ENCODE measurements around the gene COPS9.

The COPS9 gene

DNA sequence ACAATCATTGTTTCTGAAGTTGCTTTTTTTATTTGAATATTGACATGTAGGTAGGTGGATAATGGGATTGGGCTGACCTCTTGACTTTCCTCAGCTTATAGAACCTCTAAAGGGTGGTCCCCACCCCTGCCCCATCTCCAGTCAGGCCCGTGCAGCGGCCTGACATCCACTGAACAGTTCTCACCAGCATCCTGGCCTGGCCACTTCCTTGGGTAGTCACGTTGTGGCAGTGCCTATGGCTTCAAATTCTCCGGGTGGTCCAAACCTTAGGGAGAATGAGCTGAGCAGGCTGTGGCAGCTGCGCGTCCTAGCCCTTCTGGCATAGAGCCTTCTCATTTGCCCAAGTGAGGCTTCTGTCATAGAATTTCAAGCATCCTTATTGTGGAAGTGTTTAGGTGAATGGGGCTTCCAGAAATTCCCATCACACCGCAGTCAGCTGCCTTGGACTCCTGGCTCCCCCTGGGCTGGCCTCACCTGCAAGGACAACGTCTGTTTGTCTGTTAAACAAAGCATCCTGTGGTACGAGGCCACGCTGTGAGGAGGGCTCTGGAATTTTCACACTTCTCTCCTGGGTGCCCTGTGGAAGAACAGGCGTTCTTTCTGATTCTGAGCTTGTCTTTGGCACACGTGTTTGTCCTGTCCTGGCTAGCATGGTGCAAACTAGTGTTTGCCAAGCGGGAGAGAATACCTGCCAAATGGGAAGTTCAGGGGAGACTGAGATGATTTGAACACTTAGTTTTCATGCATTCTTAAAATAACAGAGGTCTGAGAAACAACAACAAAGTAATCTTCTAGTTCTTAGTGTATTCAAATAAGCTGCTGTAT is 36.2 kb upstream of the COPS9 start:
- no peaks in the 10 kb centered on the region for H3K36me3 Mint-ChIP-seq (ENCODE audit: low read depth)
- H3K27ac Mint-ChIP-seq = no peak overlapping the region
- H3K4me3 Mint-ChIP-seq = no peak overlapping the region

DNA sequence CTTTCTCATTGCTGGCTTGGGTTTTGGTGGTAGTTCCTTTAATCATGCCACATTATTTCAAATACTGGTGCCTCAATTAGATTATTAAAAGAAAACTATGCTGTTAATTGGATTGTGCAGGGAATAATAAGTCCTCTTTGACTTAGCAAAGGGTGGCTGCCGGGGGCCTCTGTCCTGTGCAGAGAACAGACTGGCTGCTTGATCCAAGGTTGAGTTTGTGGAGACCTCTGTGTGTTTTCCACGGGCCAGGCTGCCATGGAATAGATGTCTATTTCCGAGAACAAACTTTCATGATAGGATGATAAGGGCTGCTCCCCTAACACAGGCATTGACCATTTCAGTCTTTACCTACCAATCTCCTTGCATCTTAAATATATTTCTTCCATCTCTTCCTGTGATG is 34.8 kb upstream of the COPS9 start:
- H3K27me3 Mint-ChIP-seq (ENCODE audit: low read depth) = peaks cover 8% of the 10 kb centered on the region
- no peak for TF ChIP-seq CTCF (IDR thresholded peaks at IDR 0.05; ENCODE audit: unreplicated experiment in 3 of 3)
- no peak overlapping the region for H3K27ac Mint-ChIP-seq
- no peak overlapping the region for H3K4me3 Mint-ChIP-seq
- H3K36me3 Mint-ChIP-seq (ENCODE audit: low read depth) = no peaks in the 10 kb centered on the region
- H3K4me1 Mint-ChIP-seq = peaks cover 12% of the 10 kb centered on the region
- H3K9me3 Mint-ChIP-seq = no peaks in the 10 kb centered on the region

More for the DNA sequence above, 36.2 kb upstream of the COPS9 start:
- Mint-ChIP-seq H3K9me3 (no peaks in the 10 kb centered on the region), H3K27me3 (ENCODE audit: low read depth) (peaks cover 15% of the 10 kb centered on the region), H3K4me1 (peaks cover 12% of the 10 kb centered on the region)
- TF ChIP-seq CTCF (IDR thresholded peaks at IDR 0.05; ENCODE audit: unreplicated experiment in 3 of 3) = no peak

GRCh38 chr2:240170354-240170735 is 34.2 kb upstream of the COPS9 start:
- Mint-ChIP-seq H3K9me3 (no peaks in the 10 kb centered on the region), H3K27me3 (ENCODE audit: low read depth) (peaks cover 12% of the 10 kb centered on the region), H3K4me1 (peaks cover 12% of the 10 kb centered on the region), H3K36me3 (ENCODE audit: low read depth) (no peaks in the 10 kb centered on the region), H3K4me3 (no peak overlapping the region), H3K27ac (no peak overlapping the region)
- TF ChIP-seq CTCF (IDR thresholded peaks at IDR 0.05; ENCODE audit: unreplicated experiment in 3 of 3) = no peak

GRCh38 chr2:240169486-240170353 is 33.6 kb upstream of the COPS9 start:
- Mint-ChIP-seq H3K27ac (no peak overlapping the region), H3K4me3 (no peak overlapping the region), H3K27me3 (ENCODE audit: low read depth) (peaks cover 12% of the 10 kb centered on the region), H3K4me1 (peaks cover 12% of the 10 kb centered on the region), H3K9me3 (no peaks in the 10 kb centered on the region), H3K36me3 (ENCODE audit: low read depth) (no peaks in the 10 kb centered on the region)
- no peak for TF ChIP-seq CTCF (IDR thresholded peaks at IDR 0.05; ENCODE audit: unreplicated experiment in 3 of 3)

DNA sequence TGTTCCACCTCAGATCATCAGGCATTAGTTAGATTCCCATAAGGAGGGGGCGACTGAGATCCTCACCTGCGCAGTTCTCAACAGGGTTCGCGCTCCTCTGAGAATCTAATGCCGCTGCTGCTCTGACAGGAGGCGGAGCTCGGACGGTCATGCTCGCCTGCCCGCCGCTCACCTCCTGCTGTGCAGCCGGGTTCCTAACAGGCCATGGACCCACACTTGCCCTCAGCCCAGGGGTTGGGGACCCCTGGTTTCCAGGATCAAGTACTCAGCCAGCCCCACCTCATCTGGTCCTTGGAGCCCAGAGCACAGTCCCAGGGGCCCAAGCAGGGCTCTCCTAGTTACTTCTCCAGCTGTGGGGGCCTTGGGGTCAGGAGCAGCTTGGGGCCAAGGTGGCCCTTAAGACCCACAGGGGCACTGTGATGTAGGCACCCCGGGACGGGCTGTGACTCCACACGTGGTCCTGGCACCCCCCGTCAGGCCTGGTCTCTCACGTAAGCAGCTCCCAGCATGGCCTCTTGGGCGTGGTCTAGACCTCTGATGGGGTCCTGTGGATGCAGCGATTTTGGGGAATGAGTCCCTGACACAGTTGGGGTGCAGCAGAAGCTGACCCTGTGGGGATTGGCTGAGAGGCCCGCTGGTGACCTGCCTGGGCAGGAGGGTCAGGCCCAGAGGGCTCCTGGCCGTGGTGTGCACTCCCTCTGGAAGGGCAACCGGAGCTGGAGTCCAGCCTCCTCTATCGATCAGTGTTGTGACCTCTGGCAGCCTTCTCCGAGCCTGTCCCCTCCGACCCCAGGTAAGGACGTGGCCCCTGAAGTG is 32.6 kb upstream of the COPS9 start:
- Mint-ChIP-seq H3K27ac (no peak overlapping the region), H3K4me1 (peaks cover 12% of the 10 kb centered on the region), H3K4me3 (no peak overlapping the region), H3K36me3 (ENCODE audit: low read depth) (no peaks in the 10 kb centered on the region), H3K9me3 (no peaks in the 10 kb centered on the region), H3K27me3 (ENCODE audit: low read depth) (peaks cover 17% of the 10 kb centered on the region)
- TF ChIP-seq CTCF (IDR thresholded peaks at IDR 0.05; ENCODE audit: unreplicated experiment in 3 of 3) = no peak

Data from nephron (organoid).